ENCODE data around the gene KIF20A. TPM values are rescaled to one million over a fixed set of nuclear protein-coding genes. Genes with fewer than 3 reads are reported as not detected.
"Not testable (repeated sequence)": the region's sequence is repeated elsewhere in the genome, so short reads cannot be mapped to it uniquely, and the experiment has no call there.

Gene KIF20A
- total RNA-seq, 2 experiments from 2014 or later, result 35.8 to 37.5 TPM

- ChIA-PET POLR2A (no interaction called here), CTCF (interaction anchor here (0.9 to 1.4 kb wide), 4 partner anchors 9 to 269 kb away, joined by 3 to 6 read pairs (median 4); partner anchors contain the start of gene KDM3B)
These were observed 1.4 kb downstream of the KIF20A start for GRCh38 chr5:138180183-138180782.

DNA sequence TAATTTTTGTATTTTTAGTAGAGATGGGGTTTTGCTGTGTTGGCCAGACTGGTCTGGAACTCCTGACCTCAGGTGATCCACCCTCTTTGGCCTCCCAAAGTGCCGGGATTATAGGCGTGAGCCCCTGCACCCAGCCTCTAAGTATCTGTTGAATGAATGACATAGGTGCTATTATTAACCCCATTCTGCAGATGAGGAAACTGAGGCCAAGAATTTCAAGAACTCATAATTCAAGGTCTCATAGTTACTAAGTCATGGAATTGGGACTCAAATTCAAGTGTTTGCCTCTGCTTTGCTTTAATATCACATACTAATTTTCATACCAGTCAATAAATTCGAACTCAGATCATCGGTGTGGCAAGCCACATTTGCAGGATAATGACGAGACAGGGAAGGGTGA is 1.9 kb downstream of the KIF20A start:
- CTCF ChIA-PET, result interaction anchor here (0.9 to 1.4 kb wide), 2 partner anchors 172 to 268 kb away, joined by 4 to 6 read pairs; partner anchors contain the start of gene KDM3B
- POLR2A ChIA-PET, result no interaction called here

GRCh38 chr5:138182808-138183207 is 3.9 kb downstream of the KIF20A start:
- CTCF ChIA-PET, result interaction anchor here (0.5 to 0.9 kb wide), 2 partner anchors 9 to 350 kb away, joined by 3 to 4 read pairs; no protein-coding TSS in a partner anchor
- POLR2A ChIA-PET, result no interaction called here

GRCh38 chr5:138186002-138186447 is 7.1 kb downstream of the KIF20A start:
- POLR2A ChIA-PET, result no interaction called here

GRCh38 chr5:138188626-138189025 is 9.7 kb downstream of the KIF20A start:
- POLR2A ChIA-PET, result no interaction called here
- CTCF ChIA-PET, result interaction anchor here (1.5 to 2.2 kb wide), 2 partner anchors 9 to 164 kb away, joined by 3 to 6 read pairs; partner anchors contain the start of gene KDM3B

More at GRCh38 chr5:138186002-138186447, 7.1 kb downstream of the KIF20A start:
- CTCF ChIA-PET, result no interaction called here

GRCh38 chr5:138192826-138193225 is 13.9 kb downstream of the KIF20A start:
- CTCF ChIA-PET, result no interaction called here
- POLR2A ChIA-PET, result no interaction called here

- CTCF ChIA-PET, result interaction anchor here (0.6 to 0.8 kb wide), 3 partner anchors 15 to 21 kb away, joined by 3 to 4 read pairs (median 3); partner anchors contain the start of gene KIF20A
- POLR2A ChIA-PET, result not testable (repeated sequence)
These were observed 14.9 kb downstream of the KIF20A start for GRCh38 chr5:138193859-138194258.

- CTCF ChIA-PET, result no interaction called here
- POLR2A ChIA-PET, result no interaction called here
These were observed 32.1 kb downstream of the KIF20A start for GRCh38 chr5:138210985-138211384.

GRCh38 chr5:138212828-138213160 is 33.9 kb downstream of the KIF20A start:
- ChIA-PET POLR2A (interaction anchor here (0.8 kb wide), 1 partner anchor 28 kb away, joined by 3 read pairs; no protein-coding TSS in a partner anchor), CTCF (interaction anchor here (0.9 to 1.7 kb wide), 2 partner anchors 130 to 139 kb away, joined by 4 to 6 read pairs; no protein-coding TSS in a partner anchor)

DNA sequence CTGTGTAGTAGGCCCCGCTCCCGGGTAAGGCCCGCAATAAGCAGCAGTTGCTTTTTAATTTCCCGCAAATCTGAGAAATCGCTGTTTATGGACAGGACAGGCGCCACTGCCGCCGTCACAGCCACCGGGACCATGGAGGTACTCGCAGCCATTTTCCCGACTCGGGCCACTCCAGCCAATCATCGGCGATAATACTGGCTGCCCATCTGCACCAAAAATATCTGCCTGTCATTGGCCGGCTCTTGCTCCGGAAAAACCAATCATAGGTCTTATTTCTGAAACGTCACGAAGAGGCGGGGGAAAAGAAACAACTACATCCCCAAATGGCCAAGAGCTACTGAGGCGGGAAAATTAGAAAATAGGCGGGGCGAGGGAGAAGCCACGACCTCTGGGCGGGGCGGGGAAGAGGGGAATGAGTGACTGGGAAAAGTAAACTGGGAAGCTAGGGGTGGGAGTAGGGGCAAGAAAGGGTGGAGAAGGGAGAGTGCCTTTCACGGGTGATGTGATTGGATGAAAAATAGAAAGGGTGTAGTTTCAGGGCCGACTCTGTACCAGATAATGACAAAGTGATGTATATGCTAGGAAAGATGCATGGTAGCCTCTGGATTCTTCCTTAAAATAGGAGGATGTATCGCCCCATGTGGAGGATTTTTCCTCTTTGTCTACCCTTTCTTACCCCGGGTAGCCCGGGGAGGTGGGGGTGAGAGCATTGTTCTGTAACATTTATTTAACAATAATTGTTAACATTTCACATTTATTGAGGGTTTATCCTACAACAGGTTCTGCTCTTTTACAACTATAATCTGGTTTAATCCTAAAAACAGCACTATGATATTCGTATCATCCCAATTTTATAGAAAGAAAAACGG is 34.5 kb downstream of the KIF20A start, which contains the start of gene CDC23:
TSS of gene CDC23 (minus strand) at position 163 of the 869 bp plus-strand sequence. CDS start at position 152, 11 bp downstream.
- ChIA-PET POLR2A (interaction anchor here (0.8 kb wide), 1 partner anchor 29 kb away, joined by 3 read pairs; no protein-coding TSS in a partner anchor), CTCF (interaction anchor here (0.9 to 1.7 kb wide), 4 partner anchors 35 to 138 kb away, joined by 3 to 6 read pairs (median 4); partner anchors contain the start of gene BRD8)

- CTCF ChIA-PET, result no interaction called here
- POLR2A ChIA-PET, result no interaction called here
These were observed 37.9 kb downstream of the KIF20A start for GRCh38 chr5:138216799-138217198.

- POLR2A ChIA-PET, result interaction anchor here (0.5 kb wide), 1 partner anchor 16 kb away, joined by 3 read pairs; no protein-coding TSS in a partner anchor
These were observed 44.6 kb downstream of the KIF20A start for GRCh38 chr5:138223532-138223931.

GRCh38 chr5:138224712-138225111 is 45.8 kb downstream of the KIF20A start:
- ChIA-PET POLR2A (no interaction called here), CTCF (interaction anchor here (1.1 kb wide), 1 partner anchor 128 kb away, joined by 4 read pairs; the partner anchor contains the start of gene KDM3B)

More at GRCh38 chr5:138223532-138223931, 44.6 kb downstream of the KIF20A start:
- CTCF ChIA-PET, result no interaction called here

DNA sequence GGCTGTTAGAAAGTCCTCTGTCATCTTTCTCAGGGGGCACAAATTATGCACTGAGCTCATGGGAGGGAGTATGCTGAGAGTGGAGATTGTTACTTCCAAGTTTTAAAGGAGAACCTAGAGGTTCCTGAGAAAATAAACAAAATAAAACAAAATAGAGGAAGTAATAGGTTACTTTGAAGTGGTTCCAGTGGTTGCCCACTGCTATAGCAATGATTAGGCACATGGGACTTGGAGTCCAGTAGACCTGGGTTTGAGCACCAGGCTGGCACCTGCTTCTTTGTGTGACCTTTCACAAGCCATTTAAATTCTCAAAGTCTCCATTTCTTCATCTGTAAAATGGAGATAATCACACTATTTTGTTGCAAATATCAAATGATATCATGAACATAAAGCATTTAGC is 48.0 kb downstream of the KIF20A start:
- ChIA-PET POLR2A (no interaction called here), CTCF (no interaction called here)

DNA sequence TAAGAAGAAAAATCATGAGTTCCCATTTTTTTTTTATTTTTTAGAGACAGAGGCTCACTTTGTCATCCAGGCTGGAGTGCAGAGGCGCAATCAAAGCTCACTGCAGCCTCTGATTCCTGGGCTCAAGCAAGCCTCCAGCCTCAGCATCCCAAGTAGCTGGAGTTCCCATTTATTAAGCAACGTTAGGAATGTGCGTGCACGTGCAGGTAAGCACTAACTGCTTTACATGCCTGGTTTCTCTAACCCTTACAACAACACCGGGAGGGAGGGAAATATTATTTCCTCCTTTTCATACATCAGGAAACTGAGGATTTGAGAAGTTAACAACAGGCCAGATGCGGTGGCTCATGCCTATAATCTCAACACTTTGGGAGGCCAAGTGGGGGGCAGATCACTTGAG is 50.5 kb downstream of the KIF20A start:
- POLR2A ChIA-PET, result no interaction called here
- CTCF ChIA-PET, result interaction anchor here (0.9 kb wide), 1 partner anchor 10 kb away, joined by 3 read pairs; no protein-coding TSS in a partner anchor

DNA sequence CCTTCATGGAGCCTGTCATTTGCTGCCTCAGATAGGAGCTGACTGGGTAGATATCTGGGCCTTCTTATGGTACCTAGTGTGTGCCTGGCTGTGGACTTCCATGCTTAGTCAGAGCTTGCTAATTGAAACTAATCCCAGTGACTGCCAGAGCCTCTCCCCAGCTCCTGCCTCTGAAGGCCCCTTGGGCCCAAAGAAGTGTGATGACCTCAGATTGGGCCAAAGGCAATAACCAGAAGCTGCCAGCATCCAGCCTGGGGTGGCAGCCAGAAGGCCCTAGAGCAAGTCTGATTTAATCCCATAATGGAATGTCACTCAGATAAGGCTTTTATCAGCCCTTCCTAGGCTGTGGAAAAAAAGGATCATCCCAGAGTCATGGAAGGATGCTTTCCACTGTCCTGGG is 51.3 kb downstream of the KIF20A start:
- CTCF ChIA-PET, result no interaction called here
- POLR2A ChIA-PET, result no interaction called here

DNA sequence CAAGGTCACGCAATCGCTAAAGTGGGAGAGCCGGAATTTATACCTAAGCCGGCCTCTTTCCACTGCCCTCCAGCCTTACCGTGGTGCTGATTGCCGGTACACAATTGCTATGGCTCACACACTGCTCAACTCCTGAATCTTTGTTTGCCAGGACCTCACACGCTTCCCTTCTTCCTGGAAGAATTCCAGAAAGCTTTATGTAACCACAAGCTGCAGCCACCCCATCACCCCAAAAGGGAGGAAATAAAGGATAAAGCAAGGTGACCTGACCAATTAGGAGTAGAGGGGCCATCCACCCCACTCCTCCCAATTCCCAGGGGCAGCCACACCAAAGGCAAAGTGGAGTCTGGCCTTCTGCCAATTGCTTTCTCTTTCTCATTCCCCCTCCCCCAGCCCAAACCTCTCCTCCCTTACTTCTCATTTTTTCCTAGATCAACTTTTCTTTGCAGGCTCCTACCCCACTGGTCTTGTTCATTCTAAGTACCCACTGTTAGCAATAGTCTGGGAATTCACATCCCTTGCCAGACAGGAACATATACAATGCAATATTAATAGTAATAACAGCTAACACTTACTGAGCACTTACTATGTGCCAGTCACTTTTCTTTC is 52.2 kb downstream of the KIF20A start:
- CTCF ChIA-PET, result interaction anchor here (0.6 kb wide), 1 partner anchor 53 kb away, joined by 3 read pairs; no protein-coding TSS in a partner anchor

DNA sequence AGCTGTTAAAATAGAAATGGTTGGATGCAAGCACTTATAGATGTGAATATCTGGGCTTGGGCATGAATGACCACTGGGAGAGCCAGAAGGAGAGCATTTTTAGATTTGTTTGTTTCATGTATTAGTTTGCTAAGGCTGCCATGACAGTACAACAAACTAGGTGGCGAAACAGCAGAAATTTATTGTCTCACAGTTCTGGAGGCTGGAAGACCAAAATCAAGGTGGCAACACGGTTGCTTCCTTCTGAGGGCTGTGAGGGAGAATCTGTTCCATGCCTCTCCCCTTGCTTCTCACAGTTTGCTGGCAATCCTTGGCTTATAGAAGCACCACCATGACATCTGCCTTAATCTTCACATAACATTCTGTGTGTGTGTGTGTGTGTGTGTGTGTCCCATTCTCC is 54.4 kb downstream of the KIF20A start:
- CTCF ChIA-PET, result interaction anchor here (0.6 kb wide), 1 partner anchor 31 kb away, joined by 4 read pairs; no protein-coding TSS in a partner anchor
- POLR2A ChIA-PET, result no interaction called here

More for the DNA sequence above, 52.2 kb downstream of the KIF20A start:
- POLR2A ChIA-PET, result no interaction called here

DNA sequence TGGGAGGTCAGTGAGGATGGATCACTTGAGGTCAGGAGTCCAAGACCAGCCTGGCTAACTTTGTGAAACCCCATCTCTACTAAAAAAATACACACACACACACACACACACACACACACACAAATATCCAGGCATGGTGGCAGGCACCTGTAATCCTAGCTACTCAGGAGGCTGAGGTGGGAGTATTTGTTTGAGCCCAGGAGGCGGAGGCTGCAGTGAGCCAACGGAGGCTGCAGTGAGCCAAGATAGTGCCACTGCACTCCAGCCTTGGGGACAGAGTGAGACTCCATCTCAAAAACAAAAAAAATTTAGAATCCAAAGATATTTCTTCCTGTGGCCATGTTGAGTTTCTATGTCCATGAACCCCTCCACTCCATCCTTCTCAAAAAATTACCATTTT is 55.7 kb downstream of the KIF20A start:
- ChIA-PET CTCF (interaction anchor here (0.5 to 0.6 kb wide), 2 partner anchors 20 to 182 kb away, joined by 3 to 4 read pairs; no protein-coding TSS in a partner anchor), POLR2A (interaction anchor here (0.6 kb wide), 1 partner anchor 148 kb away, joined by 3 read pairs; no protein-coding TSS in a partner anchor)

All from activated CD8-positive, alpha-beta memory T cell treated with anti-CD3 and anti-CD28 coated beads for 36 hours (primary cell).